IMR-90 (cell line): ENCODE measurements around the gene PSMB11. TPM values are rescaled to one million over a fixed set of nuclear protein-coding genes. Genes with fewer than 3 reads are reported as not detected.

Experiments used
- ATAC-seq: fragments of 200-7000 bp; cut with Tn5 transposase; 2 replicates; pipeline ENCODE4 v1.9.1; 2020; ENCODE audit warnings: low read depth, mild to moderate bottlenecking, moderate library complexity
- BruUV-seq: library from RNA; stranded (reverse); fragments of 400-500 nt; replicated peaks from 2 replicates; lab custom pipeline; 2021; lab: Mats Ljungman, UMichigan
- CTCF ChIA-PET: fragments of 300-600 bp; formaldehyde crosslinking; extraction: SDS; loops from one replicate; lab custom pipeline; 2021; ENCODE audit warnings: antibody characterized with exemption; lab: Yijun Ruan, JAX
- POLR2A ChIA-PET: fragments of 300-600 bp; sonication (Branson Sonifier 250); formaldehyde crosslinking; loops from one replicate; lab custom pipeline; 2022; ENCODE audit warnings: antibody characterized with exemption; ENCODE audit not compliant: unreplicated experiment; lab: Charles Lee
- DNase-seq: peaks from one replicate; pipeline ENCODE4 v3.0.0; 2013
- H2AFZ ChIP-seq: replicated peaks from 2 replicates; pipeline ENCODE3; 2013; ENCODE audit warnings: low read length, mild to moderate bottlenecking; ENCODE audit not compliant: poor library complexity
- H2AK5ac ChIP-seq: 2 replicates; pipeline ENCODE4 v1.6.1; 2013; ENCODE audit warnings: low read depth, low read length, inconsistent platforms
- H2AK9ac ChIP-seq: replicated peaks from 2 replicates; pipeline ENCODE3; 2013; ENCODE audit warnings: mild to moderate bottlenecking, low read depth, low read length, moderate library complexity; ENCODE audit not compliant: poor library complexity
- H2BK120ac ChIP-seq: 2 replicates; pipeline ENCODE4 v1.6.1; 2013; ENCODE audit warnings: low read depth, low read length, inconsistent platforms
- H2BK15ac ChIP-seq: 3 replicates; pipeline ENCODE4 v1.6.1; 2013; ENCODE audit warnings: low read depth, low read length, inconsistent platforms
- H2BK20ac ChIP-seq: 2 replicates; pipeline ENCODE4 v1.6.1; 2013; ENCODE audit warnings: low read depth, mild to moderate bottlenecking, inconsistent platforms, low read length, moderate library complexity
- H2BK5ac ChIP-seq: 2 replicates; pipeline ENCODE4 v1.6.1; 2013; ENCODE audit warnings: mild to moderate bottlenecking, low read depth, low read length, inconsistent platforms; ENCODE audit not compliant: poor library complexity, severe bottlenecking
- H3K14ac ChIP-seq: replicated peaks from 2 replicates; pipeline ENCODE4 v1.6.1; 2013; ENCODE audit warnings: low read depth, low read length, inconsistent platforms
- H3K18ac ChIP-seq: 2 replicates; pipeline ENCODE4 v1.6.1; 2013; ENCODE audit warnings: low read depth, low read length, control low read depth
- H3K23ac ChIP-seq: 2 replicates; pipeline ENCODE4 v1.6.1; 2013; ENCODE audit warnings: low read depth, low read length, inconsistent platforms
- H3K27ac ChIP-seq: 2 replicates; pipeline ENCODE4 v1.5.1; 2013; ENCODE audit warnings: mild to moderate bottlenecking, control low read depth, low read length; ENCODE audit not compliant: insufficient read depth
- H3K27me3 ChIP-seq: 2 replicates; pipeline ENCODE4 v1.6.1; 2013; ENCODE audit warnings: low read length; ENCODE audit not compliant: control insufficient read depth, insufficient read depth
- H3K36me3 ChIP-seq: 2 replicates; pipeline ENCODE4 v1.6.1; 2013; ENCODE audit warnings: low read length, mixed read lengths; ENCODE audit not compliant: control insufficient read depth, insufficient read depth
- H3K4ac ChIP-seq: 2 replicates; pipeline ENCODE4 v1.6.1; 2013; ENCODE audit warnings: low read depth, low read length, inconsistent platforms
- H3K4me1 ChIP-seq: 2 replicates; pipeline ENCODE4 v1.6.1; 2013; ENCODE audit warnings: low read length, mixed read lengths; ENCODE audit not compliant: control insufficient read depth, insufficient read depth
- H3K4me2 ChIP-seq: 2 replicates; pipeline ENCODE4 v1.6.1; 2013; ENCODE audit warnings: low read depth, mild to moderate bottlenecking, control low read depth, low read length, moderate library complexity
- H3K4me3 ChIP-seq: 2 replicates; pipeline ENCODE4 v1.5.1; 2013; ENCODE audit warnings: low read depth, mild to moderate bottlenecking, control low read depth, low read length, moderate library complexity; ENCODE audit not compliant: insufficient read depth
- H3K56ac ChIP-seq: 2 replicates; pipeline ENCODE4 v1.6.1; 2013; ENCODE audit warnings: low read length, inconsistent platforms; ENCODE audit not compliant: insufficient read depth; ENCODE audit errors: extremely low read depth
- H3K79me1 ChIP-seq, 2 experiments: 2 replicates each; pipeline ENCODE4 v1.6.1; 2013; ENCODE audit warnings: low read length in 2 of 2, inconsistent platforms in 1 of 2, low read depth in 1 of 2
- H3K9ac ChIP-seq: 2 replicates; pipeline ENCODE4 v1.6.1; 2013; ENCODE audit warnings: low read depth, low read length, control low read depth
- H3K9me1 ChIP-seq: 2 replicates; pipeline ENCODE4 v1.6.1; 2013; ENCODE audit warnings: low read length, inconsistent platforms; ENCODE audit not compliant: insufficient read depth
- H3K9me3 ChIP-seq: 2 replicates; pipeline ENCODE4 v1.6.1; 2013; ENCODE audit warnings: low read length; ENCODE audit not compliant: control insufficient read depth, insufficient read depth
- H4K20me1 ChIP-seq: 2 replicates; pipeline ENCODE4 v1.6.1; 2013; ENCODE audit warnings: low read length, inconsistent platforms; ENCODE audit not compliant: insufficient read depth
- H4K5ac ChIP-seq: 2 replicates; pipeline ENCODE4 v1.6.1; 2013; ENCODE audit warnings: mild to moderate bottlenecking, low read depth, low read length, control low read depth
- H4K8ac ChIP-seq, 2 experiments: 2 replicates each; pipeline ENCODE4 v1.6.1; 2013; ENCODE audit warnings: low read depth in 2 of 2, low read length in 2 of 2, control low read depth in 1 of 2, inconsistent platforms in 1 of 2
- H4K91ac ChIP-seq: 2 replicates; pipeline ENCODE4 v1.6.1; 2013; ENCODE audit warnings: low read depth, low read length, inconsistent platforms; ENCODE audit not compliant: insufficient read depth
- BHLHE40 ChIP-seq: fragments of 150-350 bp; IDR thresholded peaks from 2 replicates; pipeline ENCODE4 v1.6.1; 2016; ENCODE audit warnings: mild to moderate bottlenecking, low read depth, low read length
- CEBPB ChIP-seq: IDR thresholded peaks from 2 replicates; pipeline ENCODE4 v1.6.1; 2012; ENCODE audit warnings: low read depth, low read length, improper control_type of control experiment
- CHD1 ChIP-seq: IDR thresholded peaks from 2 replicates; pipeline ENCODE4 v1.6.1; 2012; ENCODE audit warnings: low read depth, low read length, improper control_type of control experiment
- MAFK ChIP-seq: IDR thresholded peaks from 2 replicates; pipeline ENCODE4 v1.6.1; 2012; ENCODE audit warnings: low read depth, low read length, improper control_type of control experiment
- MXI1 ChIP-seq: IDR thresholded peaks from 2 replicates; pipeline ENCODE4 v1.6.1; 2012; ENCODE audit warnings: low read depth, mild to moderate bottlenecking, low read length, moderate library complexity, borderline replicate concordance
- NFE2L2 ChIP-seq: fragments of 150-350 bp; IDR thresholded peaks from 2 replicates; pipeline ENCODE4 v1.6.1; 2016; ENCODE audit warnings: low read depth, mild to moderate bottlenecking, low read length
- POLR2A ChIP-seq: IDR thresholded peaks from 2 replicates; pipeline ENCODE4 v1.6.1; 2012; ENCODE audit warnings: mild to moderate bottlenecking, low read depth, low read length
- RAD21 ChIP-seq: IDR thresholded peaks from 2 replicates; pipeline ENCODE4 v1.6.1; 2012; ENCODE audit warnings: low read length, improper control_type of control experiment
- RFX5 ChIP-seq: IDR thresholded peaks from 2 replicates; pipeline ENCODE4 v1.8.0; 2012; ENCODE audit warnings: low read depth, mild to moderate bottlenecking, low read length, moderate library complexity
- SMC3 ChIP-seq: fragments of 150-350 bp; IDR thresholded peaks from 2 replicates; pipeline ENCODE4 v1.6.1; 2016; ENCODE audit warnings: low read depth, mild to moderate bottlenecking, antibody characterized with exemption, low read length, moderate library complexity
- WGBS, 2 experiments: methylation state at CpG; one replicate each; pipeline versions ENCODE4 v1.1.5 to v1.1.7; 2013; ENCODE audit warnings: missing lambda C conversion rate in 2 of 2; ENCODE audit not compliant: insufficient read length in 1 of 2; ENCODE audit errors: extremely low coverage in 2 of 2; 5-methylcytosine and 5-hydroxymethylcytosine counted together
- dilution Hi-C: fragments of 300-500 bp; cut with HindIII; formaldehyde crosslinking; loops from one replicate; pipeline ENCODE4 v1.14.3; 2018; ENCODE audit warnings: low sequenced_read_pairs; ENCODE audit not compliant: unreplicated experiment
- in situ Hi-C: fragments of 300-500 bp; cut with MboI; formaldehyde crosslinking; loops from 3 replicates; pipeline ENCODE4 v1.14.3; 2019; ENCODE audit warnings: low sequenced_read_pairs, inconsistent platforms, mixed read lengths
- intact Hi-C: fragments of 100-400 bp; cut with micrococcal nuclease; formaldehyde crosslinking; loops from 2 replicates; pipeline ENCODE4 v1.10.0; 2022
- polyA plus RNA-seq, 3 experiments: library from polyadenylated mRNA; depleted of rRNA; stranded (reverse); fragments of >200 nt; gene quantifications; 2 replicates each; pipeline ENCODE4 v1.2.3, GENCODE V29; 2012; ENCODE audit warnings: low replicate concordance in 1 of 3
- total RNA-seq: library from RNA; depleted of rRNA; stranded (reverse); fragments of >200 nt; gene quantifications from 2 replicates; pipeline ENCODE4 v1.2.3, GENCODE V29; 2012
- TF ChIP-seq, protein P1 (sequence below): fragments of 150-350 bp; IDR thresholded peaks from 2 replicates; pipeline ENCODE4 v1.6.1; 2017; ENCODE audit warnings: mild to moderate bottlenecking, antibody characterized with exemption, low read length, low read depth
- TF ChIP-seq, protein P2 (sequence below): fragments of 150-350 bp; IDR thresholded peaks from 2 replicates; pipeline ENCODE4 v1.6.1; 2016; ENCODE audit warnings: low read depth, mild to moderate bottlenecking, low read length, moderate library complexity, borderline replicate concordance

Gene PSMB11
- total and polyA plus RNA-seq, 2 of the 4 experiments (the other 2 are of a cell fraction), result not detected

DNA sequence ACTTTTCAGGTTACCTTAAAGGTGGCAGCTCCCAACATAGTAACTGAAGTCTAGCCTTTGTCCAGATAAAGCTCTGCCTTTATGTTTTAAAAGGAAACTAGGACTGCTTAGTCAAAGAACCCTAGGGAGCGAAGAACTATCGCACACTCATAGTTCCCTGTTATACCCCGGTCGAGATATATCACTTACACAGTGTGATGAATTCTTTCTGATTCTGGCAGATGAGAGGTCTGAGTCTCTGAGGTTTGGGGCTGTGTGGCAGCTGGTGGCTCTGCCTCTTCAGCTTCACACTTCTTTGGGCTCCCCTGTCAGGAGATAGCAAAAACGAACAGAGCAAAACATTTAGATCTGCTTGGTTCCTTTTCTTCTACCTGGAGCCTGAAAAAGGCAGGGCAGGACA lies 36.0 kb downstream of the PSMB11 start:
- peaks cover 21 to 49% of the 10 kb centered on the region in 2 experiments for H3K79me1 ChIP-seq
- peaks cover 14% of the 10 kb centered on the region for H3K4me1 ChIP-seq
- WGBS, 2 experiments, result no CpG with 5 or more reads among the region's 5 CpGs
- H2AK5ac ChIP-seq, result peak overlapping the region; percentile 95
- peak overlapping the region; percentile 82 for H3K14ac ChIP-seq
- TF ChIP-seq RAD21 (no peak), NFE2L2 (no peak), POLR2A (no peak), SMC3 (no peak), BHLHE40 (no peak), RFX5 (no peak), CEBPB (no peak), MXI1 (no peak), CHD1 (no peak; the same call in 1 of the 2 replicates), MAFK (no peak)
- TF ChIP-seq, protein P1, sequence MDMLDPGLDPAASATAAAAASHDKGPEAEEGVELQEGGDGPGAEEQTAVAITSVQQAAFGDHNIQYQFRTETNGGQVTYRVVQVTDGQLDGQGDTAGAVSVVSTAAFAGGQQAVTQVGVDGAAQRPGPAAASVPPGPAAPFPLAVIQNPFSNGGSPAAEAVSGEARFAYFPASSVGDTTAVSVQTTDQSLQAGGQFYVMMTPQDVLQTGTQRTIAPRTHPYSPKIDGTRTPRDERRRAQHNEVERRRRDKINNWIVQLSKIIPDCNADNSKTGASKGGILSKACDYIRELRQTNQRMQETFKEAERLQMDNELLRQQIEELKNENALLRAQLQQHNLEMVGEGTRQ, result no peak
- TF ChIP-seq, protein P2, sequence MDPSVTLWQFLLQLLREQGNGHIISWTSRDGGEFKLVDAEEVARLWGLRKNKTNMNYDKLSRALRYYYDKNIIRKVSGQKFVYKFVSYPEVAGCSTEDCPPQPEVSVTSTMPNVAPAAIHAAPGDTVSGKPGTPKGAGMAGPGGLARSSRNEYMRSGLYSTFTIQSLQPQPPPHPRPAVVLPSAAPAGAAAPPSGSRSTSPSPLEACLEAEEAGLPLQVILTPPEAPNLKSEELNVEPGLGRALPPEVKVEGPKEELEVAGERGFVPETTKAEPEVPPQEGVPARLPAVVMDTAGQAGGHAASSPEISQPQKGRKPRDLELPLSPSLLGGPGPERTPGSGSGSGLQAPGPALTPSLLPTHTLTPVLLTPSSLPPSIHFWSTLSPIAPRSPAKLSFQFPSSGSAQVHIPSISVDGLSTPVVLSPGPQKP, result no peak
- in situ Hi-C loops (loop anchor here (25.0 kb wide), 1 partner anchor 1059 kb away; the partner anchor contains the start of genes EMC9, FITM1, PSME1 and PSME2), dilution Hi-C loops (no loop called here), intact Hi-C loops (loop anchor here (1.0 to 5.0 kb wide), 3 partner anchors 17 to 109 kb away; partner anchors contain the start of genes ACIN1 and C14orf119)
- no peaks in the 10 kb centered on the region for H3K27me3 ChIP-seq
- DNase-seq (no peak), ATAC-seq (no peak)
- ChIA-PET POLR2A (interaction anchor here (2.1 kb wide), 1 partner anchor 17 kb away, joined by 9 read pairs; the partner anchor contains the start of genes ACIN1 and C14orf119), CTCF (interaction anchor here (1.0 to 2.9 kb wide), 11 partner anchors 9 to 143 kb away, joined by 3 to 21 read pairs (median 6); partner anchors contain the start of genes ACIN1 and C14orf119)
- peak overlapping the region; percentile 76 for H2BK20ac ChIP-seq
- H3K56ac ChIP-seq, result peak overlapping the region; percentile 85
- H3K18ac ChIP-seq, result peak overlapping the region; percentile 77
- H4K91ac ChIP-seq, result peak overlapping the region; percentile 96
- H3K4me3 ChIP-seq, result no peak overlapping the region
- H3K9ac ChIP-seq, result peak overlapping the region; percentile 71
- peak overlapping the region; percentile 90 for H3K27ac ChIP-seq
- no peaks in the 10 kb centered on the region for H4K20me1 ChIP-seq
- peaks cover 44% of the 10 kb centered on the region for H3K36me3 ChIP-seq
- H2AK9ac ChIP-seq, result peak overlapping the region; percentile 75
- no peaks in the 10 kb centered on the region for H3K9me3 ChIP-seq
- peak overlapping the region; percentile 98 for H2BK15ac ChIP-seq
- peaks cover 6% of the 10 kb centered on the region for H3K9me1 ChIP-seq
- no TSS peak for BruUV-seq
- H3K4me2 ChIP-seq, result no peak overlapping the region
- no peak overlapping the region for H2AFZ ChIP-seq
- peak overlapping the region; percentile 93 for H2BK5ac ChIP-seq
- H4K5ac ChIP-seq, result peak overlapping the region; percentile 36
- peak overlapping the region; percentile 90 for H2BK120ac ChIP-seq
- H4K8ac ChIP-seq, result peak overlapping the region; percentile 37 to 77
- H3K23ac ChIP-seq, result peak overlapping the region; percentile 83
- H3K4ac ChIP-seq, result peak overlapping the region; percentile 93
